SK-N-DZ (cell line): Measurements from ENCODE around the gene TMEM250.

Experiments used
- DNase-seq: peaks from one replicate; pipeline ENCODE4 v3.0.0-alpha.2; 2015; ENCODE audit warnings: low spot score

The TMEM250 gene

DNA sequence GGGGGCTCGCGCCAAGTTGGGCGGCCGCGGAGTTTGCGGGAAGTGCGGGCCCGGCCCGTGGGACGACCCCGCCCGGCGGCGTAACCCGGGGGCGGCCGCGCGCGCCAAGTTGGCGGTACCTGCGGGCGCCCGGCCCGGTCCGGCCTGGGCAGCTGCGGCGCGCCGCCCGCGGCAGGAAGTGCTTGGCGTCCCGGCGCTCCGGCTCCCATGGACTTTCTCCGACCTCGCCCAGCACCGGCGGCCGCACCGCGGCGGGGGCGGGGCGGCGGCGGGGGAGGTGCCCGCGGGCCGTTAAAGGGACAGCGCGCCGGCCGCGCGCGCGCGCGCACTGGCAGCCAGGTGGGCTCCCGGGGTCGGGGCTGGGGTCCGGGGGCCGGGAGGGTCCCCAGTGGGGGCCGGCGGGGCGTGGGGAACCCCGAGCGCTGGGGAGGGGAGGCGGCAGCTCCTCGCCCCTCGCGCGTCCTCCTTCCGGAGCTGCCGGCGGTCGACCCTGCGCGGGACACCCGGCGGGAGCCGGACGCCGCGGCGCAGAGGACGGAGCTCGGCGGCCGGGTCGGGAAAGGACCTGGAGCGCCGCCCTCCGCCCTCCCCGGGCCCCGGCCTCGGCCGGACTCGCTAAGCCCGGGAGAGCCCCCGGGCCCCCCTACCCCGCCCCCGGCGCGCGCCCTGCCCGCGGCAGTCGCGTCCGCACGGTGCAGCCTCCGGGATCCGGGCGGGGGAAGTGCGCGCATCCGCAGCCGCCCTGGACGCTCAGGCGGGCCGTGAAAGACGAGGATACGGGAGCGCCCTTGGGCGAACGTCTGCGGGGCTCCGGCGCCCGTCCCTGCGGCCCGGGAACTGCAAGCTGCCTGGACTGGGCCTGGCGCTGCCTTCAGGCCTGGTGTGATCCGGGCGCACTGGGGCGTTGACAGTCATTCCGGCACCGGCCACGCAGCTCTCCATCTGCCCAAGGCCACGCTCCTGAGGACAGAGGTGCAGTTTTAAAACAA lies 23.3 kb downstream of the TMEM250 start, which contains the start of gene NACC2:
NACC2 (minus strand) TSS at position 220 of the 989 bp plus-strand sequence. CDS start 44,768 bp downstream, outside the sequence.
- no peak for DNase-seq

DNA sequence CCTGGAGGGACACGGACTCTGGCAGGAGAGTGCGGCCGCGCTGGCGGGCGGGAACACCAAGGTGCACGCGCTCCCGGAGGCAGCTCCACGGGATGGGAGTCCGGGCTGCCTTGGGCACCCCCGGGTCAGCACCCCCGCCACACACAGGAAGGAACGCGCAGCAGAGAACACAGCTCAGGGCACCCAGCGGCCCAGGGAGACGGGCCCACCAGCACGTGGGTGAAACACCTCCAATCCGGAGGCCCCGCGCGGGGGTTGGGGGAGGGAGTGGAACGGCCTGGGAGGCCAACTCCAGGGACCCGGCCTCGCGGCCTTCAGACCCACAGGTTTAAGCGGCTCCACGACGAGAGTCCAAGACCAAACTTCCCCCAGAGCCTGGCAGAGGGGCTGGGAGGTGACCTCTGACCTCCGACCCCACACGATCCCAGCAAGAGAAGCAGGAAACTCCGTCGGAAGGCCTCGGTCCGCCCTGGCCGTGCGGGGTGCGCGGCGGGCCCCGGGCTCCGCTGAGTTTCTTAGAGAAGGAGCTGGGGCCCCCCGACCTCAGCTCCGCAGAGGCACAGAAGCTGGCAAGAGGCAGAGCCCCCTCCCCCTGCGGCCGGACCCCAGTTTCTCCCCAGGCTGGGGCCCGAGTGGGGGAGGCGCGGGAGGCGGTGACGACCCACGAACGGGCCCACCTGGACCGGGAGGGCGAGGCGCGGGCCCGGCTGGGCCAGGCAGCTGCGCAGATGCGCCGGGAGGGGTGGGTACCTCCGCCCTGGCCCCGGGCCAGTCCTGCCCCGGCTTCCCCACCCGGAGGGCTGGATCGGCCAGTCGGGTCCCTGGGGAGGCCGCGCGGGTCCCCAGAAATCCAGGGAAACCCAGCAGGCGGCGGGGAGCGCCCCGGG lies 24.4 kb downstream of the TMEM250 start:
- no peak for DNase-seq

DNA sequence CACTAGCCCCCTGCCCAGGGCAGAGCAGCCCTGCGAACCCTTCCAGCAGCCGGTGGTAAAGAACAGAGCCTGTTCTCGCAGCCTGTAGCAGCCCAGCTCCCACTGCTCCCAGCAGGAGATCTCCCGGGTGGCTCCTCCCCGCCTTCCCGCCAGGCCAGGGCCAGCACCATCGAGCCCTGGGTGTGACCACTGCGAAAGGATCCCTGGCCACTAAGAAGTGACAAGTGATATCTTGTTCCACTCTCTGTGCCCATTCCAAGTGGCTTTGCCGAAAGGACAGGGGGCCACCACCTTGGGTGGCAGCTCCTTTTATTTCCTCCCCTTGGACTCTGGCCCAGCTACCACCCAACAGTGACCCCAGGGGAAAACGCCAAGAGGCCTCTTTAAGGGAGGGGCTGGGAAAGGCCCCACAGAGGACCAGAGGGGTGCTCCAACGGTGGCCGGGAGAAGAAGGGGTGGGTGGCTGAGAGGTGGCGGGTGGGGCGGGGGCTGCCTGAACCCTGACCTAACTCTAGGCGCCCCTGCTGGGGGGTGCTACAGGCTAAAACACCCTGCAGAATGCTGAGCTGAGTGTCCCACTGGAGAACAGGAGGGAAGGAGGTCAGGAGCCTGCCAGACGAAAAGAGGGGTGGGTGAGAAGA lies 25.2 kb downstream of the TMEM250 start:
- no peak for DNase-seq

DNA sequence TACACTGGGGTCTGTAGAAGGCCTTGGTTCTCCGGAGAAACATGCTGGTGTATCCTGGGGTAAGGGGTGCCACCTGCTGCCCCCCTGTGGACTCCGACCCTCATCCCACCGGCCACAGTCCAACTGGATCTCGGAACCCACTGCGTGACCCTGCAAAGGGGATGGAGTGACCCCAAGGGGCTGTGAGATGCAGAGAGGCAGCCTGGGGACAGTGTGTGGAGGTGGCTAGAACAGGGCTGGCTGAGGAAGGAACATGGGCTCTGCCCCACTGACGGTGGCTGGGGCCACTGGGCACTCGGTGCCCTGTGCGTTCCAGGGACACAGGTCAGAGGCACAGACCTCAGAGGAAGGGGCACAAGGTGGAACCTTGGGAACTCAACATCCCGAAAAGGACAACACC lies 25.9 kb downstream of the TMEM250 start:
- DNase-seq, result no peak

DNA sequence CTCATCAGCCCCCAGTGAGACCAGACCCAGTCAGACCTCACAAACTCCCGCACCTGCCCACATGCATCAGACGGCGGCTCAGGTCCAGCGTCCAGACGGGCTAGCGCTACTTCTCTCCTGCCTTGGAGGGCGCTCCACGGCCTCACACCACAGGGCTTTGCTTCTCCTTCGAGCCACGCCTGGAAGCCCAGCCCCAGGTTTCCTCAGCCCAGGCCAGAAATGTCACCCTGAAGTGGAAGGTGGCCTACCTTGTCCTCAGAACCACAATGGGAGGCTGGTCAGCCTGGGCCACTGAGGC lies 26.4 kb downstream of the TMEM250 start:
- DNase-seq, result no peak

DNA sequence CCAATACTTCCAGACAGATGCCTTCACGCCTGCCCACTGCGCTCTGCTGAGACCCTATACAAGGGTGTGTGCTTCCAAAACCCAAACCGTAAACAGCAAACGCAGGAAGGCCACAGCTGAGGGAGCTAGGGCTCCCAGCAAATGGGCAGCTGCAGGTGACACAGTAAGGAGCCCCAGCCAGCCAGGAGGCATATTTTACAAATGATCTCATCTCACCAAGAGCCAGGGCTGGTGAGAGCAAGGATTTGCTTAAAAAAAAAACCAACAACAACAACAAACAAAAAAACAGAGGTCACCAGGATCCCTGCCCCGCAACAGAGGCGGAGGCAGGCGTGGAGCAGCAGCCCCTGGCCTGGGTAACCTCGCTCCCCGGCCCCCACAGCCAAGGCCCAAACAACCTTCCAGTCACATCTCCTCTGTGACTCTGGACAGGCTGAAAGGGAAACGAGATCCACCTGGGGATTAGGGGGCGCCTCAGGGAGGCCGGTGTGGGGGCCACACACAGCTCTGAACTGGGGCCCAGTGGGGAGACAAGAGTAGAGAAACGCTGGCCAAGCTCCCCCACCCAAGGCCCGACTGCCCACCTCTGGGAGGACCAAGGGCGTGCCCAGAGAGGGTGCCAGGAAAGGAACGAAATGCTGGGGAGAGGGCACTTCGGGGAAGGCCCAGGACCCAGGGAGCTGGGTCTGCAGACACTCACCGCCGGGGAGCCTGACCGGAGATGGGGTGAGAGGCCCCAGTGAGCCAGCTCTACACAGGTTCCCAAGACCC lies 26.9 kb downstream of the TMEM250 start:
- DNase-seq, result no peak

DNA sequence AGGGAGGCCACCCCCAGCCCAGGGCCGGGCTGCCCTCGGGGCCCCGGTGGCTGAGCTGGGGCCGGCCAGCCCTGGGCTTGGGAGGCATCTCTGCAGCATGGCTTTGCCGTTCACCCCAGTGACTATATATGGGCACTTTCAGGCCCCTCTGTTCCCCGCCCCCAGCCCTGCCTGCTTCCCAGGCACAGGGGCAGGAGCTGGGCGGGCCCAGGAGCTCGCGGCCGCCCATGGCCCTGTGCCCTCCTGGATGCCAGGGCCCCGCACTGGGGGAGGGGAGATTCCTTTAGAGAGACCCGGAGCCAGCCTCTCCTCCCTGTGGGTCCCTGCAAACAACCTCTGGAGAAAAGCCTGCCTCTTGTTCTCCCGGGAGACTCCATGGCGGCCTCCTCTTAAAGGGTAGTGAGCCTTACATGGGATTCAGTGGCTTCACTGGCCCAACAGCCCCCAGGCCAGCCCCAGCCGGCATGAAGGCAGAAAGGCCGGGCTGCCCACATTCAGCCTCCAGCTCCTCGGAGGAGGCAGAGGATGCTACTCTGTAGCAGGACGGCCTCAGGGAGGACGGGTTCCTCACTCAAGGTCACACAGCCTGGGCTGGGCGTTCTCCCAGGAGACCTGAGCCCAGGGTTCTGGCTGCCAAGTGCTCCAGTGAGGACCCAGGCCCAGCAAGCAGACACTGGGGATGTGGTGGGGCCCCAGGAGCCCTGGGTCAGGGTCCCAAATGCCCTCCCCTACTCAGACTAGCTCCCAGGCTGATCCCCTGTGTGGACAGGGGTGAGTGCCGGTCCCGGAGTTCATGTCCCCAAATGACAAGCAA lies 27.7 kb downstream of the TMEM250 start:
- DNase-seq, result no peak

DNA sequence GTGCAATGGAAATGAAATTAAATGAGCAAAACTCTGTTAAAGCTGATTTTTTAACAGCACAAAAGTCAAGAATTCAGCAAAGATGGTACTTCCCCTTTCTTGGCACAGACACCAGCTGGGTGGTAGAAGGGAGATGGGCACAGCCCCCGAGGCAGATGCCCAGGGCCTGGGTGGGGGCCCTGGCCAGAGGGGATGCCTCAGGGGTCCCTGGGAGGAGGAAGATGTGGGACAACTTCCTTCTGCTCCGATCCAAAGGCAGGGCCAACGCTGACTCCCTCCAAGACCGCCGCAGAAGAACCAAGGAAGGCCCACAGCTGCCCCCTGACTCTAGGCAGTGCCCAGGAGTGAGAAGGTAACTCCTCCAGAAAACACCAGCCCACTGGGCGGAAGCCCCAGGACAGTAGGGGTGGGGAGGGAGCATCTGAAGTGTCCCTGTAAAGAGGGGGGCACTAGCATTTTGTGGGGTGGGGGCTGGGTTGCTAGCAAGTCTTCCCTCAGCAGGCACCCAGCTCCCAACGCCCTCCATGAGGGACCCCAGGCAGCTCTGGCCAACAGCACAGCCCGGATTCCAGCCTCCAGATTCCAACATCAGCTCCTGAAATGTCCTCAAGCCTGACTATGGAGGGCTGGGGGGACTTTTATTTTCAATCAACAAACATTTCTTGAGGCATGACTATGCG lies 28.5 kb downstream of the TMEM250 start:
- no peak for DNase-seq

DNA sequence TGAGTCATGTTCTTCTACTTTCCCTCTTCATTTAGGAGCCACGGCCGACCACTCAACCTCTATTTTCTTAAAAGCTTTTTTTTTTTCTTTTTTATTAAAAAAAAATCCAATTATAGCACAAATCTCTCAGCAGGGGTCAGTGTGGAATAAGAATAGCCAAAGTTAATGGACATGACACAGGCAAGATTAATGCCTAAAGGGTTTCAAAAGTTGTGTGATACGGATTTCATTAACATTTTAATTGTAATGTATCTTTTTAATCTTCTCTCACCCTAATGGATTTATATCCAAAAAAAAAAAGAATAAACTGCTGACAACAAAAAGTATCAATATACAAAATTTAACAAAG lies 29.0 kb downstream of the TMEM250 start:
- no peak for DNase-seq

DNA sequence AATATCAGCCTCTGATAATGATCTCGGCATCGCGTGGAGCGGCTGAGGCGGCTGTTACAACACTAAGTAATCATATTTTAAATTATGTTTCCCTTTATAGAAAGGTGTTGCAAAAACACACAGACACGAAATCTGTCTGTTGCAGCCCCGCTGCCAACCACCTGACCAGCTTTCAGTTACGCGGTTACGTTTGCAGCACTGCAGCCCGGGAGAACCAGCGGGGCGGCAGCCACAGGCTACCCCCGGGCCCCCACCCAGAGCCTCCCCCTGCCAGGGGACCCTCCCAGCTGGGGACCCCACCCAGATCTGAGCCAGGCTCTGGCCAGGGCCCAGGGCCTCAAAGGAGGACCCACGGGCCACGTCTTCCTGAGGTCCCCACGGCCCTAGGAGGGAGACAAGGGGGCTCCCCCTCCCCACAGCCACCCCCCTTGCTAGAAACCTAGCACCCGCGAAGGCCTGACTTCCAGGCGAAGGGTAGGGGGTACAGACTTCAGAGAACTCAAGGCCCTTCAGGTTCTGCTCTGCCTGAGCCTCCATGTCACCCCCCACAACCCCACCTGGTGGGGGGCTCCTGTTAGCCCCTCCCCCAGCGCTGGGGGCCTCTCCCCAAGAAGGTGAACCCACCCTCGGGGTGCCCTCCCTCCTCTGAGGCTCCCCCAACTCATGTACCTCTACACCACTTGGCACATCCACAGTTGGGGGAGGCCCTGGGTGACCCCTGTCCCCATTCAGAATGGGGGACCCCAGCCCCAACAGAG lies 29.6 kb downstream of the TMEM250 start:
- DNase-seq, result no peak

DNA sequence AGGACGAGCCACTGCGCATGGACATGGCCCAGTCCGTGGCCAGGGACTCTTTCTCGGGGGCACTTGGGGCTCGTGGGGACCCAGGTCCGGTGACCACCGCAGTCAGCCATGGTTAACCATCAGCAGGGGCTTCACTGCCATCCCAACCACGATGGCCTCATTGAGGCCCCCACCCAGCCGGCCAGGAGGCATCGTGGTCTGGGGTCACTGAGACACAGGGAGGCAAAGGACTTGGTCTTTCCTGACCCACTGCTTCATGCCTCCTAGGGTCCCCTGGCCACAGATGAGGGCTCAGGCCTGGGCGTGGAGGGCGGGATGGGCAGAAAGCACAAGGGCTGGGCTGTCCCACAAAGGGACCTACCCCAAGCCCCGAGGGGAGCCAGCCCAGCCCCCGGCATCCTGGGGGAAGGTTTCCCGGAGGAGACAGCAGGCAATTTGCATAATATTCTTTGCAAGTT lies 30.2 kb downstream of the TMEM250 start:
- DNase-seq, result no peak

DNA sequence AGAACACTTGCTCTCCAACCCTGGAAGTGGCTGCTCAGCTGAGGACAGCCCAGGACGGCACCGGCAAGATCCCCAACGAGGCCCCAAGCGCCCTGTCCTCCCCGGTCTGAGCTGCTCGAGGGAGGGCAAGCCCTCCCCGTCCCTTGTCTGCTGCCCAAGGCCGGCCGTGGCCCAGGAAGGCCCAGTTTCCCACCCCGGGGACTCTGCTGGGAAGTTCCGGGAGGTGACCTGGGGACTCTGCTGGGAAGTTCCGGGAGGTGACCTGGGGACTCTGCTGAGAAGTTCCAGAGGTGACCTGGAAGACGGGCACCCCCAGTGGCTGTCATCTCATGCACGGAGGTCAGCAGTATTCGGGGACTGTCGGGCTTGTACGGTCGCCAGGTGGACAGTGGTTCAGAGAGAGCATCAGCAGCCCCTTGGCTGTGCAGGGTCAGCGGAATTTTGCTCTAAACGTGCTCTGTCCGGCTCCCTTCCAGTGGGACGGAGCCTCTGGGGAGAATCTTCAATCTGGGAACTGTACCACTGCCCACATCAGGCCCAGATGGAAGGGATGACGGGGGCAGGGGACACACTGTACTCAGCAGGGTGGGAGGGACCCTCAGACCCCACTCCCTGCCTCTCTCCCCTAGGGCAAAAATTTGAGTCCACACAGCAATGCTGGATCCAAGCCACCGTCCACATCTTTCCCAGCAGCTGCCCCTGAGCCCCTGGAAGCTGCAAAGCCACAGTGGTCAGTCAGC lies 30.8 kb downstream of the TMEM250 start:
- no peak for DNase-seq

DNA sequence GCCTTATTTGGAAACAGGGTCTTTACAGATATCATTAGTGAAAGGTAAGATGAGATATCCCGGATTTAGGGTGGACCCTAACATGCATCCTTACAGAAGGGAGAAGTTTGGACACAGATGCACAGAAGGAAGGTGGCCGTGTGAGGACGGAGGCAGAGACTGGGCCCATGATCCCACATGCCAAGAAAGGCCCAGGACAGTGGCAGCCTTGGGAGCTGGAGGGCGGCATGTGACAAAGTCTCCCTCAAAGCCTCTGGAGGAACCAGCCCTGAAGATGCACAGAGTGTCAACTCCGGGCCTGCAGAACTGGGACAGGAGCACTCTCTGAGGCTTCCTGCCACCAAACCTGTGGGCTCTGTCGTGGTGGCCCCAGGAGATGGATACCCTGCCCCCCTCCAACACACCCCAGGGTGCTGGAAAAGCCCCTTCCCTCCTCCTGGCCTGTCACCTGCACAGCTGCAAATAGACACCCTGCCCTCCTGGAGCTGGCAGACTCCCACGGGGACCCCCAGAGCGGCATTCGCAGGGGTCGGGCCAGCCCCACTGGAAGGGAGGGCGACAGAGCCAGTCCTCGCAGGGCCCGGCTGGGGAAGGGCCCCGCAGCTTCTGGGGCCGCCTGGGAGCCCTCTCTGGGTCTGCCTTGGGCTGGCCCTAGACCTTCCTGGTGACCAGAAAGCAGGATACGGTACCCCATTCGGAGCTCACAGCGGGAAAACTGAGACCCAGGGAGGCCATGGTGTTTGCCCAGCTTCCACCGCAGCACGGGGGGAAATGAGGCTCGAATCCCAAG lies 31.5 kb downstream of the TMEM250 start:
- no peak for DNase-seq

DNA sequence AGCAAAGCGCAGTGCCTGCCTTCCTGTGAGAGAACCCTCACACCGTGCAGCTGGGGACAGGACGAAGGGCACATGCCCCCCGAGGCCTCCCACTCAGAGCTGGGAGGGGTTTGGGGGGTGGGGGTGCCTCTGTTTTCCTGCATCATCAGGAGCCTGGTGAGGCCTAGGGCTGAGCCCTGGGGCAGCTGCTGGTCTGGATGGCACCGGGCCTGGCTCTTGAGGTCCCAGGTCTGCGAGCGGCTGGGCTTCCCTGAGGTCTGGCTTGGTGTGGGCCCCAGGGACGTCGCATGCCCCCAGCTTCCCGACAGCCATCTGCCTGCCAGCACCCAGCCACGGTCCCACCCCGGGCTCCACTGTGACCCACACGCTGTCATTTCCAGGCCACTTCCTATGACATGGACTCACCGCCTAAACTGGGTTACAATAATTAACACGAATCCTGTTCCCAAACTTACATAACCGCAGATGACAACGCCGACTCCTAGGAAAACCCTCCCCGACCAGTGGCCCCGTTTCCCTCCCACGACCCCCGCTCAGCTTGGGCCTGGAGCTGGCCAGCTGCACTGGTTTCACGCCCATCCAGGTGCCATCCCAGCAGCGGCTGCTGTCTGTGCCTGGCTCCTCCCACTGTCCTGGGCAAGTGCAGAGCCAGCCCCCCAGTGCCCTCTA lies 32.3 kb downstream of the TMEM250 start:
- no peak for DNase-seq

DNA sequence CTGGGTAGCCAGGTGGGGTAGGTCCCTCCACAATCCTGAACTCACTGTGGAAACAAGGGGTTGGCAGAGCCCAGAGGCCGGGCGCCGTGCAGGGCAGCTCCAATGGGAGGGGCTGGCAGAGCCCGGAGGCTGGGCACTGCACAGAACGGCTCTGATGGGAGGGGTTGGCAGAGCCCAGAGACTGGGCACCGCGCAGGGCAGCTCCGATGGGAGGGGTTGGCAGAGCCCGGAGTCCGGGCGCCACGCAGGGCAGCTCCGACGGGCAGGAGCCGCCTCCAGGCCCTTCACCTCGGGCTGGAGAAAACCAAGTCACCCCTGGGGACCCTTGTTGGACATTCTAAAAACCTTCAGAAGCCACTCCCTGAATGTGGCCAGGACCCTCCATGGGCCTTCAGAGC lies 32.9 kb downstream of the TMEM250 start:
- DNase-seq, result no peak

DNA sequence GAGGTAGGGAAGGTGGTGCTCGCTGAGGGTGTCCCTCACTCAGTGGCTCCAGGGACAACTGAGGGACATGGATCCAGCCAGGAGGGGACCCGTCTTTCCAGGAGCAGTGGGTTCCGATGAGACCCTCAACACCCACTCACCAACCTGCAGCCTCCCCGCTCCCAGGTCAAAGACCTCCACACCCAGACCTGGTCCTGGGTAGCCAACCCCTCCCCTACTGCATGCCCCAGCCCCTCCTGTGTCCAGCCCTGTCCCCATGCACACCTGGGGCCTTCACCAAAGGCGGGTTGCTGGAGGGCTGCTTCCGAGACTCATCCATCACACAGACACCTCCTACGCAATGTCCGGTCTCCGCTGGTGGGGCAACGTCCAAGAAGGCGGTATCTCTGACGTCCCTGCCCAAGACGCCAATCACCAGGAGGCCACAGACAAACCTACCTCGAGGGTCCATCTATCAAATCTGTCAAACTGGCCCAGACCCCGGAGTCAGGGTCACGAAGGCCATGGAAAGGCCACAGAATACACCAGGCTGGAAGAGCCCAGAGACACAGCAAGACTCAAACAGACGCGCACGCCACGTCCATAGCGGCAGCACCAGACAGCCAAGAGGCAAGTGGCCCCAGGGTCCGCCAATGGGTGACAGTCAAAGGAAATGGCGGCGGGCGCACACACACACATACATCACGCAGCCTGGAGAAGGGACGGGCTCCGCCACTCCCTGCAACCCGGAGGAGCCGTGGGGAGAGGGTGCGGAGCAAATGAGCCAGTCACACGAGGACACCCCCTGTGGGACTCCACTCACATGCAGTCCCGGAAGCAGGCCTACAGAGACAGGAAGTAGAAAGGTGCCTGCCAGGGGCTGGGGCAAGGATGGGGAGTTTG lies 34.4 kb downstream of the TMEM250 start:
- no peak for DNase-seq
